ENCODE data around the gene SMPD3. TPM values are rescaled to one million over a fixed set of nuclear protein-coding genes. Genes with fewer than 3 reads are reported as not detected.

The SMPD3 gene
- total RNA-seq, 1 experiment from 2014 or later = 0.70 TPM

DNA sequence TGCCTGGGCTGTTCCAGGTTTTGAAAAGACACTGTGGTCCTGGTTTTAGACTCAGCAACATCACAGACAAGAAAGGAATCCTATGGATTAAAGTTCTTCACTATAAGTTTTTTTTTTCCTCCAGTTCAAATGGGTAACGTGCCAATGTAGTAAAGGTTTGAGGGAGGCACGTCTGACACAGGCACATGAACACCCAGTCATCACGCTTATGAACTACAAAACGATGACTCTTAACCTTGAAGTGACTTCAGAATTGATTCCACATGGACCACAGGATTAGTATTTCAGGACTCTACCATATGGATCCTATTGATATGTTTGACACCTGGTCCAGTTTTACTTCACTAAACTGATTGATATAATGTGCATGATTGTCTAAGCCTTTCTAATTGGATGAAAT, 135.2 kb downstream of the SMPD3 start:
- H3K4me1 ChIP-seq (ENCODE audit: insufficient read depth, low read length) = peaks cover 2% of the 10 kb centered on the region; the same call in 1 of the 2 replicates
- peaks cover 2% of the 10 kb centered on the region; the same call in 1 of the 2 replicates for H3K79me2 ChIP-seq (ENCODE audit: insufficient read depth, low read length)
- no peak overlapping the region for H3K27ac ChIP-seq (ENCODE audit: insufficient read length, low read depth, low read length)
- no peak overlapping the region for H2AFZ ChIP-seq (ENCODE audit: low read length)
- peaks cover 15% of the 10 kb centered on the region for H3K23me2 ChIP-seq (ENCODE audit: insufficient read length, low read depth, low read length, poor library complexity, severe bottlenecking)
- no peak overlapping the region for H2BK15ac ChIP-seq (ENCODE audit: low read depth, low read length)
- H2BK20ac ChIP-seq (ENCODE audit: low read depth, low read length, poor library complexity, severe bottlenecking) = no peak overlapping the region
- no peak overlapping the region for H2BK12ac ChIP-seq (ENCODE audit: insufficient read length, low read depth, low read length)
- H4K20me1 ChIP-seq (ENCODE audit: control insufficient read depth, insufficient read depth, insufficient read length) = no peaks in the 10 kb centered on the region
- Mint-ChIP-seq H3K9me3 (no peaks in the 10 kb centered on the region), H3K27ac (no peak overlapping the region), H3K27me3 (ENCODE audit: low read depth) (no peaks in the 10 kb centered on the region), H3K4me1 (peaks cover 16 to 19% of the 10 kb centered on the region in 2 experiments), H3K4me3 (no peak overlapping the region; a peak in 1 of 5 replicates), H3K36me3 (ENCODE audit: insufficient read depth in 1 of 3, low read depth in 3 of 3) (peaks cover 12 to 38% (median 31%) of the 10 kb centered on the region in 3 experiments; a peak in 6 of 7 replicates)
- H3K4ac ChIP-seq (ENCODE audit: low read depth, low read length) = no peak overlapping the region
- H3K79me1 ChIP-seq (ENCODE audit: insufficient read depth, low read depth, low read length, poor library complexity, severe bottlenecking) = no peaks in the 10 kb centered on the region
- H2BK120ac ChIP-seq (ENCODE audit: low read depth, low read length, poor library complexity, severe bottlenecking) = no peak overlapping the region
- H4K8ac ChIP-seq (replicated peaks; ENCODE audit: insufficient read length, low read depth, low read length) = no peak overlapping the region
- H2BK5ac ChIP-seq (ENCODE audit: insufficient read length, low read length) = no peak overlapping the region
- no peak overlapping the region for H3K23ac ChIP-seq (ENCODE audit: insufficient read length, low read depth, low read length)
- no CpG with 5 or more reads among the region's 4 CpGs for WGBS (ENCODE audit: extremely low coverage, insufficient read length, low lambda C conversion rate)
- no peak overlapping the region for H3K18ac ChIP-seq (ENCODE audit: insufficient read length, low read depth, low read length)
- no peak for DNase-seq
- no peak overlapping the region for H4K5ac ChIP-seq (ENCODE audit: insufficient read length, low read depth, low read length)
- no peak overlapping the region for H3K56ac ChIP-seq (ENCODE audit: insufficient read length, low read depth, low read length)
- no peak overlapping the region for H4K91ac ChIP-seq (ENCODE audit: insufficient read length, low read depth, low read length)
- H2AK5ac ChIP-seq (ENCODE audit: insufficient read length, low read length) = no peak overlapping the region
- no peak overlapping the region for H3T11ph ChIP-seq (ENCODE audit: low read length)
- TF ChIP-seq CTCF (conservative IDR thresholded peaks at IDR 0.05) = no peak
- no peaks in the 10 kb centered on the region for H3K27me3 ChIP-seq (ENCODE audit: insufficient read depth, low read length)
- no peak overlapping the region for H3K4me2 ChIP-seq (ENCODE audit: insufficient read depth, insufficient read length, low read length)
- no peak overlapping the region for H3K14ac ChIP-seq (ENCODE audit: insufficient read depth, low read length)
- no peak overlapping the region for H3K9ac ChIP-seq (ENCODE audit: extremely low read depth, insufficient read length, low read length)
- no peaks in the 10 kb centered on the region for H3K9me3 ChIP-seq (ENCODE audit: control insufficient read depth, low read depth, low read length)
